Endodermal cell (in vitro differentiated cells): ENCODE measurements around the gene KRTAP3-3. TPM values are rescaled to one million over a fixed set of nuclear protein-coding genes. Genes with fewer than 3 reads are reported as not detected.

ENCODE experiments used
- DNase-seq: peaks from one replicate; pipeline ENCODE4 v3.0.0-alpha.2; 2017
- H3K27ac ChIP-seq: 2 replicates; pipeline ENCODE4 v1.5.1; 2013; ENCODE audit warnings: mild to moderate bottlenecking, low read depth, low read length, moderate library complexity
- H3K27me3 ChIP-seq: 2 replicates; pipeline ENCODE4 v1.6.1; 2013; ENCODE audit warnings: mild to moderate bottlenecking, low read length, moderate library complexity; ENCODE audit not compliant: insufficient read depth, control insufficient read depth, poor library complexity, severe bottlenecking
- H3K36me3 ChIP-seq: 2 replicates; pipeline ENCODE4 v1.7.0; 2013; ENCODE audit warnings: mild to moderate bottlenecking, low read length, moderate library complexity; ENCODE audit not compliant: control insufficient read depth, insufficient read depth
- H3K4me1 ChIP-seq: one replicate; pipeline ENCODE4 v1.7.0; 2013; ENCODE audit warnings: low read length; ENCODE audit not compliant: control insufficient read depth, insufficient read depth
- H3K4me3 ChIP-seq: 2 replicates; pipeline ENCODE4 v1.5.1; 2013; ENCODE audit warnings: mild to moderate bottlenecking, low read length, moderate library complexity
- H3K9ac ChIP-seq: 2 replicates; pipeline ENCODE4 v1.6.1; 2013; ENCODE audit warnings: mild to moderate bottlenecking, low read length, moderate library complexity; ENCODE audit not compliant: poor library complexity, severe bottlenecking; ENCODE audit errors: extremely low read depth
- H3K9me3 ChIP-seq: 2 replicates; pipeline ENCODE4 v1.6.1; 2013; ENCODE audit warnings: mild to moderate bottlenecking, low read length, moderate library complexity; ENCODE audit not compliant: control insufficient read depth
- H3K27ac Mint-ChIP-seq: 2 replicates; pipeline ENCODE4 v1.8.0; 2020; ENCODE audit warnings: mixed read lengths
- H3K27me3 Mint-ChIP-seq: 2 replicates; pipeline ENCODE4 v1.8.0; 2021; ENCODE audit warnings: mild to moderate bottlenecking, mixed read lengths; ENCODE audit not compliant: insufficient read depth
- H3K36me3 Mint-ChIP-seq: 2 replicates; pipeline ENCODE4 v1.8.0; 2020; ENCODE audit warnings: low read depth, mixed read lengths
- H3K4me1 Mint-ChIP-seq: 2 replicates; pipeline ENCODE4 v1.8.0; 2020; ENCODE audit warnings: mixed read lengths
- H3K4me3 Mint-ChIP-seq: 2 replicates; pipeline ENCODE4 v1.8.0; 2020; ENCODE audit warnings: mild to moderate bottlenecking, moderate library complexity, mixed read lengths
- H3K9me3 Mint-ChIP-seq: 2 replicates; pipeline ENCODE4 v1.8.0; 2020; ENCODE audit warnings: mild to moderate bottlenecking, mixed read lengths
- CTCF ChIP-seq: fragments of 200-600 bp; sonication (generic); conservative IDR thresholded peaks from 2 replicates; pipeline ENCODE4 v1.5.0; 2021; ENCODE audit warnings: antibody characterized with exemption, mild to moderate bottlenecking
- WGBS, 2 experiments: methylation state at CpG; one replicate each; pipeline versions ENCODE4 v1.1.5 to v1.1.7; 2013; ENCODE audit warnings: missing lambda C conversion rate in 2 of 2, mixed read lengths in 1 of 2; ENCODE audit not compliant: insufficient coverage in 1 of 2, insufficient read length in 1 of 2; 5-methylcytosine and 5-hydroxymethylcytosine counted together
- total RNA-seq, 2 donors: library from RNA; stranded (reverse); fragmentation: NEBNext Ultra II Directional in 1 of 2; extraction: Animal tissue kit (Norgen Biotek cat#: 25700) in 1 of 2; gene quantifications; 2 replicates in 1 of 2; 3 replicates in 1 of 2; pipeline ENCODE4 v1.2.1, GENCODE V29; 2021

Gene KRTAP3-3
- total RNA-seq, 2 donors from 2014 or later: not detected

- no peak overlapping the region for H3K27ac Mint-ChIP-seq
- Histone ChIP-seq H3K9ac (no peak overlapping the region), H3K27me3 (no peaks in the 10 kb centered on the region), H3K4me1 (peaks cover 8% of the 10 kb centered on the region), H3K36me3 (no peaks in the 10 kb centered on the region), H3K4me3 (no peak overlapping the region), H3K27ac (no peak overlapping the region), H3K9me3 (no peaks in the 10 kb centered on the region)
- TF ChIP-seq CTCF: no peak
- H3K27me3 Mint-ChIP-seq: no peaks in the 10 kb centered on the region
- no peak for DNase-seq
- no peak overlapping the region for H3K4me3 Mint-ChIP-seq
- no peaks in the 10 kb centered on the region for H3K36me3 Mint-ChIP-seq
- no peaks in the 10 kb centered on the region for H3K9me3 Mint-ChIP-seq
- 89 to 100% methylated on average over 5 to 6 of the region's 6 CpGs for WGBS, 2 experiments
- peaks cover 21% of the 10 kb centered on the region for H3K4me1 Mint-ChIP-seq
Measured at GRCh38 chr17:41012326-41013120, 18.6 kb upstream of the KRTAP3-3 start.

GRCh38 chr17:41010441-41010840 is 16.5 kb upstream of the KRTAP3-3 start:
- Histone ChIP-seq H3K4me3 (no peak overlapping the region), H3K27me3 (no peaks in the 10 kb centered on the region), H3K27ac (no peak overlapping the region), H3K9ac (no peak overlapping the region), H3K36me3 (no peaks in the 10 kb centered on the region), H3K9me3 (no peaks in the 10 kb centered on the region), H3K4me1 (peaks cover 8% of the 10 kb centered on the region)
- no peak for DNase-seq
- Mint-ChIP-seq H3K9me3 (no peaks in the 10 kb centered on the region), H3K27ac (no peak overlapping the region), H3K4me1 (peaks cover 21% of the 10 kb centered on the region), H3K36me3 (no peaks in the 10 kb centered on the region), H3K4me3 (no peak overlapping the region), H3K27me3 (no peaks in the 10 kb centered on the region)
- no peak for TF ChIP-seq CTCF

GRCh38 chr17:41009936-41010335 is 16.0 kb upstream of the KRTAP3-3 start:
- H3K27me3 ChIP-seq: no peaks in the 10 kb centered on the region
- Mint-ChIP-seq H3K4me3 (no peak overlapping the region), H3K27ac (no peak overlapping the region), H3K4me1 (peaks cover 21% of the 10 kb centered on the region), H3K9me3 (no peaks in the 10 kb centered on the region), H3K27me3 (no peaks in the 10 kb centered on the region), H3K36me3 (no peaks in the 10 kb centered on the region)
- no peak for TF ChIP-seq CTCF
- H3K9ac ChIP-seq: no peak overlapping the region
- DNase-seq: no peak
- H3K27ac ChIP-seq: no peak overlapping the region
- peaks cover 8% of the 10 kb centered on the region for H3K4me1 ChIP-seq
- H3K9me3 ChIP-seq: no peaks in the 10 kb centered on the region
- H3K4me3 ChIP-seq: peak overlapping the region; percentile 16
- 88% methylated on average over 1 of the region's 1 CpG; no CpG with 5 or more reads in 1 of the 2 experiments for WGBS, 2 experiments
- no peaks in the 10 kb centered on the region for H3K36me3 ChIP-seq
